HL-60 (cell line): Measurements from ENCODE around the gene KRT27.

Source experiments
- DNase-seq, 2 experiments: peaks; one replicate each; pipeline ENCODE4 v3.0.0-alpha.2; 2010 to 2020; ENCODE audit warnings: low read depth in 1 of 2, low spot score in 1 of 2
- H3K27ac ChIP-seq: fragments of 250-450 bp; sonication (Bioruptor Pico); replicated peaks from 2 replicates; pipeline ENCODE4 v1.5.1; 2020; ENCODE audit warnings: mild to moderate bottlenecking, moderate library complexity
- H3K27me3 ChIP-seq: fragments of 250-450 bp; sonication (Bioruptor Pico); 2 replicates; pipeline ENCODE4 v1.5.1; 2021; ENCODE audit warnings: mild to moderate bottlenecking, moderate library complexity; ENCODE audit not compliant: insufficient read depth, poor library complexity, severe bottlenecking
- H3K4me3 ChIP-seq: replicated peaks from 2 replicates; pipeline ENCODE4 v1.5.1; 2011; ENCODE audit warnings: mild to moderate bottlenecking, control low read depth, low read length; ENCODE audit not compliant: insufficient read depth
- CTCF ChIP-seq: IDR thresholded peaks from one replicate; pipeline ENCODE4 v1.5.1; 2011; ENCODE audit warnings: low read length, control low read depth, inconsistent platforms; ENCODE audit not compliant: insufficient read depth
- GABPA ChIP-seq: IDR thresholded peaks from 2 replicates; pipeline ENCODE4 v1.6.1; 2012; ENCODE audit warnings: low read depth
- POLR2AphosphoS5 ChIP-seq: IDR thresholded peaks from 2 replicates; pipeline ENCODE4 v1.6.1; 2012; ENCODE audit warnings: low read depth
- REST ChIP-seq: IDR thresholded peaks from 2 replicates; pipeline ENCODE4 v1.6.1; 2012; ENCODE audit warnings: low read depth; ENCODE audit not compliant: insufficient replicate concordance
- SPI1 ChIP-seq: IDR thresholded peaks from 2 replicates; pipeline ENCODE4 v1.6.1; 2012; ENCODE audit warnings: low read depth, mild to moderate bottlenecking, borderline replicate concordance

KRT27 gene

GRCh38 chr17:40796846-40797245 is 14.5 kb upstream of the KRT27 start:
- TF ChIP-seq REST = no peak
- no peak for TF ChIP-seq CTCF
- TF ChIP-seq POLR2AphosphoS5 = no peak
- TF ChIP-seq GABPA = no peak
- Histone ChIP-seq H3K27ac (no peak overlapping the region), H3K4me3 (no peak overlapping the region), H3K27me3 (no peaks in the 10 kb centered on the region)
- DNase-seq = no peak

- H3K27me3 ChIP-seq = no peaks in the 10 kb centered on the region
- no peak for DNase-seq
- no peak overlapping the region for H3K4me3 ChIP-seq
- TF ChIP-seq GABPA = no peak
- no peak for TF ChIP-seq REST
- no peak for TF ChIP-seq CTCF
- TF ChIP-seq SPI1 = no peak
- TF ChIP-seq POLR2AphosphoS5 = no peak
- H3K27ac ChIP-seq = no peak overlapping the region
Measured at GRCh38 chr17:40795019-40795667, 12.8 kb upstream of the KRT27 start.

GRCh38 chr17:40794466-40794865 is 12.1 kb upstream of the KRT27 start:
- TF ChIP-seq POLR2AphosphoS5 (no peak), GABPA (no peak), SPI1 (no peak), REST (no peak), CTCF (no peak)
- no peak for DNase-seq
- no peak overlapping the region for H3K4me3 ChIP-seq
- no peak overlapping the region for H3K27ac ChIP-seq
- no peaks in the 10 kb centered on the region for H3K27me3 ChIP-seq
